Skeletal muscle satellite cell (primary cell): ENCODE measurements around the gene TSPAN13.

ENCODE experiments used
- H3K27me3 ChIP-seq: 2 replicates; pipeline ENCODE4 v1.7.0; 2013; ENCODE audit warnings: low read length; ENCODE audit not compliant: control insufficient read depth, insufficient read depth
- H3K36me3 ChIP-seq: 2 replicates; pipeline ENCODE4 v1.7.0; 2013; ENCODE audit warnings: mild to moderate bottlenecking, control low read depth, low read length; ENCODE audit not compliant: insufficient read depth
- H3K4me1 ChIP-seq: 2 replicates; pipeline ENCODE4 v1.7.0; 2013; ENCODE audit warnings: low read length; ENCODE audit not compliant: control insufficient read depth, insufficient read depth
- H3K4me2 ChIP-seq: 2 replicates; pipeline ENCODE4 v1.7.0; 2013; ENCODE audit warnings: mild to moderate bottlenecking, low read length
- H3K4me3 ChIP-seq: 2 replicates; pipeline ENCODE4 v1.7.0; 2013; ENCODE audit warnings: low read length
- H3K9ac ChIP-seq: 2 replicates; pipeline ENCODE4 v1.7.0; 2013; ENCODE audit warnings: mild to moderate bottlenecking, low read depth, low read length, moderate library complexity
- H3K9me3 ChIP-seq: replicated peaks from 2 replicates; pipeline ENCODE4 v1.7.0; 2013; ENCODE audit warnings: mild to moderate bottlenecking, control low read depth, low read length

Gene TSPAN13

DNA sequence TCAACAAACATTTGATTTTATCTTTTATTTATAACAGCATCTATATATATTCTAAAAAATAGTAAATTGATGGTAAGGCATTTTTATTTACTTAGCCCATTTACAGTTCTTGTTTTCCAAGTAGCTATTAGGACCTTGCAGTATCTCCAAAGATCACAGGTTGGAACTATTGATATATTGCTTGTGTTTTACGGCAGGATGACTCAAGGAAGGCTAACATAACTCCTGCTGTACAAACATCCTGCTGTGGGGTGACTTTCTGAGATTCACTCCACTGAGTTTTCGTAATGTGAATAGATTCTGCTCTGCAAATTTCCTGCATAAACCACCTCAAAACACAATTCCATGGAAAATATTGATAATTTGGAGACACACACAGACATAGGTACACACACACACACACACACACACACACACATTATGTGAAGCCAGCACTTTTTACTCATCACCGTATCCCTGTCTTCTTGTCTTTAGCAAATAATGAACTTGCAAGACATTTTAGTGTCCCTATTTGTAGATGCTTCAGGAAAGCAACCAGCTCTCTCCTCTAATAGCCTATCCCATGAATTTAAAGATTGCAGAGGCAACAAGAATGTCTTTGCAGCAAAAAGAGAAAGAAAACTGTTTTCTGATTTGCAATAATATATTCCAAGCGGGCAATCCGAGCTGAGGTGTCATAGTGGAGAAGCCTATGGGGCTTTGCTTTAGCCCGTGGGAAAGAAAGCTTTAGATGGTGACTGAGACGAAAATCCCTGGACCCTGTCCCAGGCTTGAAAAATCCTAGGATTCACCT lies 50.5 kb downstream of the TSPAN13 start:
- H3K9me3 ChIP-seq: no peaks in the 10 kb centered on the region
- no peak overlapping the region for H3K4me2 ChIP-seq
- H3K9ac ChIP-seq: no peak overlapping the region
- peaks cover 16% of the 10 kb centered on the region for H3K4me1 ChIP-seq
- no peak overlapping the region for H3K4me3 ChIP-seq
- H3K27me3 ChIP-seq: no peaks in the 10 kb centered on the region
- no peaks in the 10 kb centered on the region for H3K36me3 ChIP-seq

DNA sequence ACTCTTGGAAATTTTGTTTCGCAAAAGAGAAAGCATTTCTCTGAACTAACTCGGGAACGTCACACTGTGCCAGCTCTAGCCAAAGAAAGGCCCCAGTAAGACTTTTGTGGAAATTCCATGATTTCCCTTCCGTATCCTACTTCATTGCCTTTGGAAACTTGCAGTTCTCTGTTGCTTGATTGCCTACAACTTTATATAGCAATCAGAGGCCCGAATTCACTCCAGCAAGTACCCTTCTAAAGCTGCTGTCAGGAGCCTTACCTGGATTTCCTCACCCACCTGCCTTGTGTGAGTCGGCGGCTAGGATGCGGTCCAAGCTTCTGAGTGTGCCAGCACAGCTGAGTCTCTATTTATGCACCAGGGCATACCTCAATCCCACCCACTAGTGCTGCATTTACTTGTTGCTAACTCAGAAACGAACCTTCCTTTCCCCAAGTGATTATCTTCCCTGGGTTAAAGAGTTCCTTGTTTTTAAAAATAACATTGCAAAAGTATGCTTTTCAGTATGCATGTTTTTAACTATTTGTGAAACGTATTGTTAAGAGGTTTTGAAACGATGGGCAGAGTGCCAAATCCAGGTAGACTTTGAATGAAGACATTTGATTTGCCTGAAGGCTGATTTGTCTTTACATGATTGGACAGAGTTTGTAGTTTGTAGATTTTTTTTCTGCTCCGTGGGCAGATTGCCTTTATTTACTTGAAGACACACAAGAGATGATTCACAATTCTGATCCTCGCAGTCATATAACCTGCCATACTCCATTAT lies 51.3 kb downstream of the TSPAN13 start, which contains the start of gene AGR2:
Gene AGR2, minus strand, starts transcription at position 326 of the 766 bp plus-strand sequence. CDS start 3,203 bp downstream, outside the sequence.
- H3K4me2 ChIP-seq: no peak within 1 kb of the TSS
- H3K4me3 ChIP-seq: no peak within 1 kb of the TSS
- H3K27me3 ChIP-seq: no peaks in the 10 kb centered on the region
- no peaks in the 10 kb centered on the region for H3K36me3 ChIP-seq
- H3K4me1 ChIP-seq: peaks cover 16% of the 10 kb centered on the region
- no peak within 1 kb of the TSS for H3K9ac ChIP-seq
- no peaks in the 10 kb centered on the region for H3K9me3 ChIP-seq

DNA sequence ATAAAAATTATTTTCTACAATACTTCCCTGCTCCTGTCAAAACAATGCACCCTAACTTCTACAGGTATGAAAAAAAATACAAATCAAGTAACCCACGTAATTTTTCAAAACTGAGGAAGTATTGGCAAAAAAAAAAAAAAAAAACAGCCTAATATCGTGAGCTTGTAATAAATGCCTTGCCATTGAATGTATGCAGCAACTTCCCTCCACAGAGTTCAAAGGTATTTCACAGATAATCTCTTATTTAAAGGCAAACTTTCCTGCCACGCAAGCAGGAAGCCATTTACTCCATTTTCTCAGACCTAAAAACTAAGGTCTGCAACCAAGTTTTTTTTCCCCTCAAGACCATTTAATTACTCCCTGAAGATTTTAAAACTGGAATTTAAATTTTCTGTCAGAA lies 51.9 kb downstream of the TSPAN13 start:
- Histone ChIP-seq H3K36me3 (no peaks in the 10 kb centered on the region), H3K27me3 (no peaks in the 10 kb centered on the region), H3K4me1 (peaks cover 16% of the 10 kb centered on the region), H3K4me3 (no peak overlapping the region), H3K4me2 (no peak overlapping the region), H3K9ac (no peak overlapping the region), H3K9me3 (no peaks in the 10 kb centered on the region)

DNA sequence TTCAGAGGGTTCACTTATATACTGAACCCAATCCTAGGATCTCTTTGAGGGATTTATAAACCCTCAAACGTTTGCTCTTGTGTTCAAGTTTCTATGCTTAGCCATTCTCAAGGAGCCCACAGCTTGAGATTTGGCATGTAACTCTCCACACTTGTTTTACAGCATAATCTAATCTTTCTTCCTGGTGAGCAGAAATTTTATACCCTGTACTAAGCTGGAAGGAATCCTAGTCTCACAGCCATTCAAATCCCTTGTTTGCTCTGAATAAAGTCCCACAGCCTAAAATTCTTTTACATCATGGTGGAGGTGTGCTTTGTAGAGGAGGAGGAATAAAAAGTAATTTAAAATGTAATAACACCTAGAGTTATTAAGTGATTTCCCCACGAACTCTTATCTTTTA lies 56.6 kb downstream of the TSPAN13 start:
- no peak overlapping the region for H3K4me3 ChIP-seq
- H3K4me2 ChIP-seq: no peak overlapping the region
- no peak overlapping the region for H3K9ac ChIP-seq
- peaks cover 32% of the 10 kb centered on the region for H3K4me1 ChIP-seq
- H3K9me3 ChIP-seq: no peaks in the 10 kb centered on the region
- H3K36me3 ChIP-seq: no peaks in the 10 kb centered on the region
- no peaks in the 10 kb centered on the region for H3K27me3 ChIP-seq

DNA sequence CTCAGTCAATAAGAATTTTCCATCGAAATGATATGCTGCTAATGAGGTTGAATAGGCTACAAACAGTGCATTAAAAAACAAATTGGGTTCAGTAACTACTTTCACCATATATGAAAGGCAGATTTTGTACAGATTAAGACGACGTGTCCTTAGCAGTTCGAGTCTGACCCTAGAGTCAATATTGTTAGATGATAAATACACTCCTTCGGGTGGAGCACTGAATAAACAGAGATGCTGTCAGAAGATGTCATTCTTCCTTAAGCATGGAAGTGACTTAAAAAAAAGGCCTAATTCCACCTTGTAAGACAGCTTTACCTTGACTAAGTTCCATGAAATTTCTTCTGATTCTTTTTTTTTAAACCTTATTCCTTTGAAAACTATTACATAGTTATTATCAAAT lies 57.0 kb downstream of the TSPAN13 start:
- Histone ChIP-seq H3K9ac (no peak overlapping the region), H3K4me2 (no peak overlapping the region), H3K4me3 (no peak overlapping the region), H3K9me3 (no peaks in the 10 kb centered on the region), H3K27me3 (no peaks in the 10 kb centered on the region), H3K4me1 (peaks cover 29% of the 10 kb centered on the region), H3K36me3 (no peaks in the 10 kb centered on the region)

DNA sequence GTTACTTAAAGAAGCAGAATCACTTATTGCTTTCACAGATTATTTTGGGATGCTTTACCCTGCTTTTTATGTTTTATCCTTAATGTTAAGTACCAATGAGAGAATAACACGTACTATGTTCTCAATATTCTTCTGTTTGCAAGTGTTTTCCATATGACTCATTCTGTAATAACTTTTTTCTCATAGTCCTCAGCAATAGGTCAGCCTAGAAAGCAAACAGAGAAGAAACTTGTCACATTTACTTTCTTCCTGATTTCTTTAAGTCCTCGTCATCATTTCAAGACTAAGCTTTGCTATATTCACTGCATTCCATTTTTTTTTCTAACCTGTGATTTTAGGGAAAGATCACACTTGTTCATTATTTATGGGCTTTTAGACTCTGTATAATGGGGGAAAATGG lies 58.0 kb downstream of the TSPAN13 start:
- Histone ChIP-seq H3K36me3 (no peaks in the 10 kb centered on the region), H3K9me3 (no peaks in the 10 kb centered on the region), H3K4me1 (peaks cover 29% of the 10 kb centered on the region), H3K27me3 (no peaks in the 10 kb centered on the region), H3K4me2 (peak overlapping the region; percentile 64), H3K9ac (peak overlapping the region; percentile 64), H3K4me3 (peak overlapping the region; percentile 34)

DNA sequence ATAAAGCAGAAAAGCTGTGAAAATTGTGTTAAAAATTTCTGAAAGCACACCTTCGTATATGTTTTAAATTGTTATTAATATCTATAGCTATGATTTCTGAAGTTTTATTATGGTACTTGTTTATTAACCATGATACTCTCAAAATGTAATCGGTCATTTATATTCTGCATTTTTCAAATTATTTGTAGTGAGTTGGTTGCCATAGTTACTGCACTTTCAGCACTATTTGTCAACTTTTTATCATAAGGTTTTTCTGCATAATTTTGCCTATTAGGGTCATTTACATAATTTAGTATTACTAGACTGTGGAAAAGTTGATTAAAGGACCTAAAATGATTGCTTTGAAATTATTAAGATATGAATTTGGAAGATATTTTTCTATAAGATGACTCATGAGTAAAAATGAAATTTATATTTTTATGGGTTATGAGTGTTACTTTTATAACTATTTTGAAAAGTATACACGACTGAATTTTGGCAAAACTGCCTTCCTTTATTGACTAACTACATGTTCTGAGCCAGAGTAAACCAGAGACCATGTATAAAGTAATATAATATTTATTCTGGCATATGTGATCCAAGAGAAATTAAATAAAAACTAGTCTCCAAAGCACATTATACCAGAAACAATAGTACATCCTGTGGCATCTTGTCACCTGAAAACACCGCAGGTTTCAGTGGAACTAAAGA lies 59.1 kb downstream of the TSPAN13 start:
- Histone ChIP-seq H3K36me3 (no peaks in the 10 kb centered on the region), H3K4me1 (peaks cover 32% of the 10 kb centered on the region), H3K27me3 (no peaks in the 10 kb centered on the region), H3K4me2 (peak overlapping the region; percentile 12), H3K9me3 (no peaks in the 10 kb centered on the region), H3K9ac (peak overlapping the region; percentile 64), H3K4me3 (no peak overlapping the region)

DNA sequence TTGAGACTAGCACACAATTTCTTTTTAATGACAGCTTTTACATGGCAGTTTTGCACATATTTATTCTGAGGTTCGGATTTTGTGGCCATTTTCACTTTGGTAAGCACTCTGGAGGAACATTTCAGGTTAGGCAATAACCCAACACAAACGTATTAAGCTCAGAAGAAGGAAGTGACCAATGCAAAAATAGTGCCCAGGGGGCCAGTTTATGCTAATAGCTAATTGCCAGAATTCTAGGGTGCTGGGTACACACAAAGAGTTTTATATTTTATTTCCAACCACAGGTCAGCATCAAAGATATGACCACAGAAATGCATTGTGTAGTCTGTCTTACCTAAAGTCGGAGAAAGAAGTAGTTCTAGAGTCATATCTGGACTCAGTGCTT lies 59.7 kb downstream of the TSPAN13 start:
- Histone ChIP-seq H3K4me3 (no peak overlapping the region), H3K36me3 (no peaks in the 10 kb centered on the region), H3K9ac (peak overlapping the region; percentile 7), H3K4me1 (peaks cover 38% of the 10 kb centered on the region), H3K4me2 (peak overlapping the region; percentile 12), H3K27me3 (no peaks in the 10 kb centered on the region), H3K9me3 (no peaks in the 10 kb centered on the region)

DNA sequence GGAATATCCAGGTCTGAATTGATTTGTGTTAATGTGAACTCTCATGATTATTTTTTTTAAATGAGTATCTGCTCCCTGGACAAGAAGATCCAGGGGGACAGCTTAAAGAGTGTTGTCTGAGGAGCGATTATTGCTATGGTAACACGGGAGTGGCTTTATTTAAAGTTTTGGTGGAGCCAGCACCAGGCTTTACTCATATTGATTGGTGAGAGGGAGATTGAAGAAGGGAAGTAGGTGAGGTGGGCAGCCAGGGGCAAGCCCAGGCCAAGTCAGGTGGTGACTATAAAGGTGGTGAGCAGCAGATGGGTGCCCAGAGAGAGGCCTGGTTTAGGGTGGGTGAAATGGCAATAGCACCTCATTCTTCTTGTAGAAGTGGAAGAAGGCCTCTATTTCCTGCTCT lies 61.4 kb downstream of the TSPAN13 start:
- Histone ChIP-seq H3K36me3 (no peaks in the 10 kb centered on the region), H3K4me1 (peaks cover 38% of the 10 kb centered on the region), H3K9me3 (no peaks in the 10 kb centered on the region), H3K9ac (no peak overlapping the region), H3K4me3 (no peak overlapping the region), H3K27me3 (no peaks in the 10 kb centered on the region), H3K4me2 (no peak overlapping the region)

DNA sequence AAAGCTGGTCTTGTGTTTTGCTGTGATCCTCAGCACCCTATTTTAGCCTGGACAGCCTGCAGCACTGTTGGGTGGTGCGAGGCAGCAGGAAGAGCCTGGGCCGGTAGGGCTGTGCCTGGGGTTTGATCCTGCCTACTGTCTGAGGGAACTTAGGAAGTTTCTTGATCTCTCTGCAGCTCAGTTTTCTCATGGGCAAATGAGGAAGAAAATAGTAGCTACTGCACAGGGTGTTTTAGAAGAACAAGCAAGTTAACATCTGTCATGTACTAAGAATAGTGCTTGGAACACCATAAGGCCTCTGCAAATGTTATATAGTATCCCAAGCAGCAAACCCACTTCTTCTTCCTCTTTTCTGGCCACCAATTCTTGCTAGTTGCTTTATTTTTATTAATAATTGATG lies 63.3 kb downstream of the TSPAN13 start:
- Histone ChIP-seq H3K36me3 (no peaks in the 10 kb centered on the region), H3K4me2 (no peak overlapping the region), H3K27me3 (no peaks in the 10 kb centered on the region), H3K9ac (no peak overlapping the region), H3K4me3 (no peak overlapping the region), H3K9me3 (no peaks in the 10 kb centered on the region), H3K4me1 (peaks cover 26% of the 10 kb centered on the region)

DNA sequence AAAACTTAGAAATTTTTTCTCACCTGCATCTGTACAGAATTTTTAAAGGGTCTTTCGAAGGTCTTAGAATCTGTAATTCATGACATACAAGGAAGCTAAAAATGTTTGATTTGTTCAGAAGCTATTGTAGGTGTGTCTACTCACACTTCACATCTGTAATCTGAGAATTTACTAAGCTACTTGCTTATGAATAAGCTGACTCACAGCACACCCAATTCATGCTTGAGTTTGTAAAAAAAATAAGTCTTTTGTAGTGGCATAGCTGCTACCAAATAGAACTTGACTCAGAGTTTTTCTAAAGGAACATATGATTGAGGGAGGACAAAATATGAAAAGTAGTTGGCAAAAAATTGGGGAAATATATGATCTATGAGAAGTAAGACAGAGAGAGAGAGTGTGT lies 64.0 kb downstream of the TSPAN13 start:
- Histone ChIP-seq H3K9ac (no peak overlapping the region), H3K4me3 (no peak overlapping the region), H3K4me2 (no peak overlapping the region), H3K27me3 (no peaks in the 10 kb centered on the region), H3K9me3 (no peaks in the 10 kb centered on the region), H3K36me3 (no peaks in the 10 kb centered on the region), H3K4me1 (peaks cover 19% of the 10 kb centered on the region)
